K562 (cell line): ENCODE measurements around the gene PDCD10.

Experiments used
- ARHGAP35 ChIP-seq: fragments of 450-650 bp; IDR thresholded peaks from 2 replicates; pipeline ENCODE4 v1.6.1; 2018; ENCODE audit not compliant: partially characterized antibody
- KAT2B ChIP-seq: IDR thresholded peaks from one replicate; pipeline ENCODE4 v1.6.1; 2012; ENCODE audit warnings: low read depth, mild to moderate bottlenecking, control low read depth, inconsistent platforms, low read length, moderate library complexity
- NEUROD1 ChIP-seq: fragments of 150-350 bp; IDR thresholded peaks from 2 replicates; pipeline ENCODE4 v1.6.1; 2014; ENCODE audit warnings: borderline replicate concordance, low read length, low read depth; ENCODE audit not compliant: partially characterized antibody
- POLR2AphosphoS5 ChIP-seq: IDR thresholded peaks from 2 replicates; pipeline ENCODE4 v1.6.1; 2011; ENCODE audit warnings: mild to moderate bottlenecking, low read depth, low read length, moderate library complexity; ENCODE audit not compliant: control insufficient read depth, insufficient read depth
- ZNF445 ChIP-seq: fragments of 250-450 bp; sonication (Bioruptor Pico); IDR thresholded peaks from 2 replicates; pipeline ENCODE4 v1.4.0; 2020; ENCODE audit warnings: low read depth, mild to moderate bottlenecking, moderate library complexity

GRCh38 chr3:167728176-167728575, 6.5 kb downstream of the PDCD10 start:
- TF ChIP-seq ZNF445 (no peak), ARHGAP35 (no peak), KAT2B (no peak), POLR2AphosphoS5 (no peak), NEUROD1 (no peak)
